Measurements from ENCODE around the gene PLCG2.

The PLCG2 gene

GRCh38 chr16:81860287-81861266, 81.5 kb downstream of the PLCG2 start:
- TF ChIP-seq CTCF (IDR thresholded peaks at IDR 0.05; ENCODE audit: insufficient read depth, low read length, poor library complexity, severe bottlenecking) (no peak), EZH2phosphoT487 (conservative IDR thresholded peaks at IDR 0.05; ENCODE audit: low read length) (no peak)
- no peak overlapping the region for H3K27ac ChIP-seq (ENCODE audit: low read depth, low read length)
- H3K9me3 ChIP-seq (ENCODE audit: insufficient read depth, low read length) = no peaks in the 10 kb centered on the region
- H3K9ac ChIP-seq (ENCODE audit: low read length) = no peak overlapping the region
- peaks cover 60% of the 10 kb centered on the region for H3K79me2 ChIP-seq (ENCODE audit: insufficient read depth, low read length)
- no peaks in the 10 kb centered on the region for H3K9me2 ChIP-seq (replicated peaks; ENCODE audit: insufficient read depth, low read length)
- no peaks in the 10 kb centered on the region for H3K27me3 ChIP-seq (ENCODE audit: low read length)
- no peak overlapping the region for H3K4me3 ChIP-seq (ENCODE audit: insufficient read depth, low read length, poor library complexity, severe bottlenecking)
- H2AFZ ChIP-seq (ENCODE audit: low read depth, low read length, severe bottlenecking) = no peak overlapping the region
- peaks cover 41% of the 10 kb centered on the region for H3F3A ChIP-seq (ENCODE audit: insufficient read depth)
- no peak overlapping the region for H3K4me2 ChIP-seq (ENCODE audit: low read depth, low read length, poor library complexity, severe bottlenecking)
- H4K20me1 ChIP-seq (ENCODE audit: low read depth, low read length) = no peaks in the 10 kb centered on the region
- H3K36me3 ChIP-seq (ENCODE audit: low read length) = peaks cover 37% of the 10 kb centered on the region

GRCh38 chr16:81861503-81861902, 82.4 kb downstream of the PLCG2 start:
- Histone ChIP-seq H3K9me3 (ENCODE audit: insufficient read depth, low read length) (no peaks in the 10 kb centered on the region), H3K4me2 (ENCODE audit: low read depth, low read length, poor library complexity, severe bottlenecking) (no peak overlapping the region), H3K9ac (ENCODE audit: low read length) (no peak overlapping the region), H3K36me3 (ENCODE audit: low read length) (peaks cover 29% of the 10 kb centered on the region), H3K79me2 (ENCODE audit: insufficient read depth, low read length) (peaks cover 50% of the 10 kb centered on the region), H4K20me1 (ENCODE audit: low read depth, low read length) (no peaks in the 10 kb centered on the region), H3K27ac (ENCODE audit: low read depth, low read length) (0 out of 2 replicates have a peak overlapping the region, but pooled peaks have one; percentile 83), H3K4me3 (ENCODE audit: insufficient read depth, low read length, poor library complexity, severe bottlenecking) (no peak overlapping the region), H3K9me2 (replicated peaks; ENCODE audit: insufficient read depth, low read length) (no peaks in the 10 kb centered on the region), H3F3A (ENCODE audit: insufficient read depth) (peaks cover 40% of the 10 kb centered on the region), H3K27me3 (ENCODE audit: low read length) (no peaks in the 10 kb centered on the region), H2AFZ (ENCODE audit: low read depth, low read length, severe bottlenecking) (no peak overlapping the region)
- TF ChIP-seq CTCF (IDR thresholded peaks at IDR 0.05; ENCODE audit: insufficient read depth, low read length, poor library complexity, severe bottlenecking) (no peak), EZH2phosphoT487 (conservative IDR thresholded peaks at IDR 0.05; ENCODE audit: low read length) (no peak)

GRCh38 chr16:81861915-81862314, 82.8 kb downstream of the PLCG2 start:
- Histone ChIP-seq H3K27ac (ENCODE audit: low read depth, low read length) (peak overlapping the region; percentile 83; the same call in 1 of the 2 replicates), H3K9me3 (ENCODE audit: insufficient read depth, low read length) (no peaks in the 10 kb centered on the region), H3F3A (ENCODE audit: insufficient read depth) (peaks cover 40% of the 10 kb centered on the region), H3K79me2 (ENCODE audit: insufficient read depth, low read length) (peaks cover 50% of the 10 kb centered on the region), H3K9me2 (replicated peaks; ENCODE audit: insufficient read depth, low read length) (no peaks in the 10 kb centered on the region), H3K36me3 (ENCODE audit: low read length) (peaks cover 27% of the 10 kb centered on the region), H3K9ac (ENCODE audit: low read length) (no peak overlapping the region), H3K4me3 (ENCODE audit: insufficient read depth, low read length, poor library complexity, severe bottlenecking) (no peak overlapping the region), H2AFZ (ENCODE audit: low read depth, low read length, severe bottlenecking) (no peak overlapping the region), H4K20me1 (ENCODE audit: low read depth, low read length) (no peaks in the 10 kb centered on the region), H3K27me3 (ENCODE audit: low read length) (no peaks in the 10 kb centered on the region), H3K4me2 (ENCODE audit: low read depth, low read length, poor library complexity, severe bottlenecking) (no peak overlapping the region)
- TF ChIP-seq EZH2phosphoT487 (conservative IDR thresholded peaks at IDR 0.05; ENCODE audit: low read length) = no peak
- TF ChIP-seq CTCF (IDR thresholded peaks at IDR 0.05; ENCODE audit: insufficient read depth, low read length, poor library complexity, severe bottlenecking) = no peak
